NCI-H1694 (cell line): ENCODE data around the gene PEPD.
"Not testable (repeated sequence)": the region's sequence is repeated elsewhere in the genome, so short reads cannot be mapped to it uniquely, and the experiment has no call there.

ENCODE experiments used
- DNase-seq: peaks from one replicate; lab custom pipeline; 2025; lab: John Stamatoyannopoulos, UW

Gene PEPD

GRCh38 chr19:33521480-33522370, at the start of gene PEPD:
Gene PEPD (minus strand): TSS chr19:33521791. CDS start chr19:33521760, 31 bp downstream.
- peak; percentile 88 for DNase-seq

GRCh38 chr19:33569821-33570220, 48.2 kb upstream of the PEPD start:
- DNase-seq, result no peak

- DNase-seq, result no peak
These were observed 47.1 kb upstream of the PEPD start for GRCh38 chr19:33568706-33569105.

GRCh38 chr19:33564836-33565338, 43.3 kb upstream of the PEPD start:
- no peak for DNase-seq

- DNase-seq, result no peak
These were observed 41.0 kb upstream of the PEPD start for GRCh38 chr19:33562636-33563035.

- not testable (repeated sequence) for DNase-seq
These were observed 40.1 kb upstream of the PEPD start for GRCh38 chr19:33561666-33562065.

- no peak for DNase-seq
These were observed 39.7 kb upstream of the PEPD start for GRCh38 chr19:33561261-33561660.

GRCh38 chr19:33559996-33560395, 38.4 kb upstream of the PEPD start:
- no peak for DNase-seq

GRCh38 chr19:33558856-33559255, 37.3 kb upstream of the PEPD start:
- peak; percentile 69 for DNase-seq

- DNase-seq, result peak; percentile 30
These were observed 36.6 kb upstream of the PEPD start for GRCh38 chr19:33558151-33558550.

GRCh38 chr19:33557720-33558119, 36.1 kb upstream of the PEPD start:
- DNase-seq, result peak; percentile 45

- peak; percentile 87 for DNase-seq
These were observed 35.6 kb upstream of the PEPD start for GRCh38 chr19:33557196-33557595.

GRCh38 chr19:33556261-33556660, 34.7 kb upstream of the PEPD start:
- DNase-seq, result no peak

- DNase-seq, result not testable (repeated sequence)
These were observed 34.1 kb upstream of the PEPD start for GRCh38 chr19:33555726-33556125.

- DNase-seq, result no peak
These were observed 33.2 kb upstream of the PEPD start for GRCh38 chr19:33554821-33555220.

- DNase-seq, result no peak
These were observed 32.8 kb upstream of the PEPD start for GRCh38 chr19:33554391-33554790.

- no peak for DNase-seq
These were observed 32.1 kb upstream of the PEPD start for GRCh38 chr19:33553530-33554310.

- DNase-seq, result no peak
These were observed 31.3 kb upstream of the PEPD start for GRCh38 chr19:33552928-33553279.

- DNase-seq, result no peak
These were observed 30.8 kb upstream of the PEPD start for GRCh38 chr19:33552191-33552927.

GRCh38 chr19:33551676-33552075, 30.1 kb upstream of the PEPD start:
- DNase-seq, result no peak

GRCh38 chr19:33550768-33551167, 29.2 kb upstream of the PEPD start:
- no peak for DNase-seq

- DNase-seq, result no peak
These were observed 26.1 kb upstream of the PEPD start for GRCh38 chr19:33547676-33548075.
